Glutamatergic neuron (in vitro differentiated cells): ENCODE measurements around the gene ERN1. TPM values are rescaled to one million over a fixed set of nuclear protein-coding genes. Genes with fewer than 3 reads are reported as not detected.

Source experiments
- DNase-seq: peaks from one replicate; pipeline ENCODE4 v3.0.0; 2022
- H3K27ac Mint-ChIP-seq: one replicate; pipeline ENCODE4 v1.8.0; 2020; ENCODE audit warnings: mild to moderate bottlenecking, mixed read lengths, inconsistent platforms; ENCODE audit not compliant: unreplicated experiment
- H3K27me3 Mint-ChIP-seq: one replicate; pipeline ENCODE4 v1.8.0; 2020; ENCODE audit warnings: mild to moderate bottlenecking, moderate library complexity, mixed read lengths, inconsistent platforms; ENCODE audit not compliant: unreplicated experiment
- H3K36me3 Mint-ChIP-seq: one replicate; pipeline ENCODE4 v1.8.0; 2020; ENCODE audit warnings: mild to moderate bottlenecking, mixed read lengths, inconsistent platforms; ENCODE audit not compliant: unreplicated experiment
- H3K4me1 Mint-ChIP-seq: one replicate; pipeline ENCODE4 v1.8.0; 2020; ENCODE audit warnings: mild to moderate bottlenecking, low read depth, mixed read lengths, inconsistent platforms; ENCODE audit not compliant: unreplicated experiment
- H3K4me3 Mint-ChIP-seq: one replicate; pipeline ENCODE4 v1.8.0; 2020; ENCODE audit warnings: mild to moderate bottlenecking, mixed read lengths, inconsistent platforms; ENCODE audit not compliant: unreplicated experiment
- H3K9me3 Mint-ChIP-seq: one replicate; pipeline ENCODE4 v1.8.0; 2020; ENCODE audit warnings: mild to moderate bottlenecking, moderate library complexity, mixed read lengths, inconsistent platforms; ENCODE audit not compliant: unreplicated experiment
- CTCF ChIP-seq: fragments of 200-600 bp; sonication (generic); IDR thresholded peaks from one replicate; pipeline ENCODE4 v1.5.0; 2021; ENCODE audit not compliant: partially characterized antibody, unreplicated experiment
- total RNA-seq: library from RNA; stranded (reverse); fragmentation: NEBNext Ultra II Directional; extraction: Animal tissue kit (Norgen Biotek cat#: 25700); gene quantifications from one replicate; pipeline ENCODE4 v1.2.1, GENCODE V29; 2021; ENCODE audit not compliant: unreplicated experiment

ERN1 gene
- total RNA-seq, 1 donor from 2014 or later = 6.9 TPM

- no peak for DNase-seq
- H3K9me3 Mint-ChIP-seq = no peaks in the 10 kb centered on the region
- peaks cover 6% of the 10 kb centered on the region for H3K4me1 Mint-ChIP-seq
- H3K27ac Mint-ChIP-seq = no peak overlapping the region
- no peak overlapping the region for H3K4me3 Mint-ChIP-seq
- H3K36me3 Mint-ChIP-seq = no peaks in the 10 kb centered on the region
- H3K27me3 Mint-ChIP-seq = peaks cover 1% of the 10 kb centered on the region
- no peak for TF ChIP-seq CTCF
Observed at GRCh38 chr17:64103391-64104364, 26.3 kb downstream of the ERN1 start.

- no peak overlapping the region for H3K4me3 Mint-ChIP-seq
- H3K27me3 Mint-ChIP-seq = peaks cover 1% of the 10 kb centered on the region
- H3K4me1 Mint-ChIP-seq = peaks cover 6% of the 10 kb centered on the region
- no peak overlapping the region for H3K27ac Mint-ChIP-seq
- no peak for DNase-seq
- TF ChIP-seq CTCF = no peak
- H3K36me3 Mint-ChIP-seq = no peaks in the 10 kb centered on the region
- H3K9me3 Mint-ChIP-seq = no peaks in the 10 kb centered on the region
Observed at GRCh38 chr17:64102627-64103390, 27.1 kb downstream of the ERN1 start.

- DNase-seq = no peak
- no peaks in the 10 kb centered on the region for H3K9me3 Mint-ChIP-seq
- peak overlapping the region; percentile 4 for H3K27ac Mint-ChIP-seq
- peaks cover 4% of the 10 kb centered on the region for H3K4me1 Mint-ChIP-seq
- peaks cover 2% of the 10 kb centered on the region for H3K27me3 Mint-ChIP-seq
- H3K4me3 Mint-ChIP-seq = no peak overlapping the region
- TF ChIP-seq CTCF = no peak
- H3K36me3 Mint-ChIP-seq = peaks cover 7% of the 10 kb centered on the region
Observed at GRCh38 chr17:64099543-64099942, 30.4 kb downstream of the ERN1 start.

- DNase-seq = no peak
- Mint-ChIP-seq H3K36me3 (peaks cover 9% of the 10 kb centered on the region), H3K27ac (no peak overlapping the region), H3K4me3 (no peak overlapping the region), H3K27me3 (peaks cover 3% of the 10 kb centered on the region), H3K4me1 (peaks cover 5% of the 10 kb centered on the region), H3K9me3 (no peaks in the 10 kb centered on the region)
- no peak for TF ChIP-seq CTCF
Observed at GRCh38 chr17:64097196-64097936, 32.6 kb downstream of the ERN1 start.
